Measurements from ENCODE around the gene COMT. TPM values are rescaled to one million over a fixed set of nuclear protein-coding genes. Genes with fewer than 3 reads are reported as not detected.

The COMT gene
- total and polyA plus RNA-seq, 2 of the 4 experiments (the other 2 are of a cell fraction), result 202 to 347 TPM

GRCh38 chr22:19948057-19948760 is 6.6 kb downstream of the COMT start:
- Histone ChIP-seq H3K4me3 (ENCODE audit: insufficient read depth, low read depth, low read length) (no peak overlapping the region), H3K14ac (replicated peaks; ENCODE audit: low read depth, low read length) (0 out of 2 replicates have a peak overlapping the region, but pooled peaks have one; percentile 62), H3K18ac (ENCODE audit: low read depth, low read length) (no peak overlapping the region), H2AFZ (replicated peaks; ENCODE audit: low read length, poor library complexity) (no peak overlapping the region), H2BK5ac (ENCODE audit: low read depth, low read length, poor library complexity, severe bottlenecking) (peak overlapping the region; percentile 72), H3K4ac (ENCODE audit: low read depth, low read length) (peak overlapping the region; percentile 71), H2BK120ac (ENCODE audit: low read depth, low read length) (peak overlapping the region; percentile 52; the same call in 1 of the 2 replicates), H4K8ac (ENCODE audit: low read depth in 2 of 2, low read length in 2 of 2) (peak overlapping the region in 1 of 2 experiments; percentile 71; a peak in 2 of 4 replicates), H2AK9ac (replicated peaks; ENCODE audit: low read depth, low read length, poor library complexity) (peak overlapping the region; percentile 55), H3K9me1 (ENCODE audit: insufficient read depth, low read length) (peaks cover 13% of the 10 kb centered on the region), H3K79me1 (ENCODE audit: low read depth in 1 of 2, low read length in 2 of 2) (peaks cover 29 to 64% of the 10 kb centered on the region in 2 experiments), H4K5ac (ENCODE audit: low read depth, low read length) (no peak overlapping the region), H3K9me3 (ENCODE audit: control insufficient read depth, insufficient read depth, low read length) (no peaks in the 10 kb centered on the region), H3K36me3 (ENCODE audit: control insufficient read depth, insufficient read depth, low read length) (peaks cover 18% of the 10 kb centered on the region), H4K91ac (ENCODE audit: insufficient read depth, low read depth, low read length) (no peak overlapping the region), H3K27me3 (ENCODE audit: control insufficient read depth, insufficient read depth, low read length) (no peaks in the 10 kb centered on the region), H2BK15ac (ENCODE audit: low read depth, low read length) (no peak overlapping the region), H3K9ac (ENCODE audit: low read depth, low read length) (no peak overlapping the region), H3K23ac (ENCODE audit: low read depth, low read length) (peak overlapping the region; percentile 29; the same call in 1 of the 2 replicates), H3K27ac (ENCODE audit: insufficient read depth, low read length) (peak overlapping the region; percentile 20; the same call in 1 of the 2 replicates), H4K20me1 (ENCODE audit: insufficient read depth, low read length) (peaks cover 12% of the 10 kb centered on the region; the same call in 1 of the 2 replicates), H2AK5ac (ENCODE audit: low read depth, low read length) (peak overlapping the region; percentile 70), H3K4me1 (ENCODE audit: control insufficient read depth, insufficient read depth, low read length) (peaks cover 25% of the 10 kb centered on the region), H3K4me2 (ENCODE audit: low read depth, low read length) (no peak overlapping the region), H3K56ac (ENCODE audit: extremely low read depth, insufficient read depth, low read length) (no peak overlapping the region), H2BK20ac (ENCODE audit: low read depth, low read length) (no peak overlapping the region)
- ChIA-PET POLR2A (ENCODE audit: unreplicated experiment) (no interaction called here), CTCF (interaction anchor here (1.4 kb wide), 1 partner anchor 218 kb away, joined by 7 read pairs; no protein-coding TSS in a partner anchor)
- WGBS, 2 experiments (ENCODE audit: extremely low coverage in 2 of 2, insufficient read length in 1 of 2), result 71% methylated on average over 2 of the region's 9 CpGs; no CpG with 5 or more reads in 1 of the 2 experiments
- intact Hi-C loops (cut with micrococcal nuclease) (no loop called here), dilution Hi-C loops (cut with HindIII; ENCODE audit: low sequenced_read_pairs, unreplicated experiment) (no loop called here), in situ Hi-C loops (cut with MboI; ENCODE audit: low sequenced_read_pairs) (no loop called here)
- BruUV-seq (replicated peaks), result no TSS peak
- no peak for TF ChIP-seq RFX5 (IDR thresholded peaks at IDR 0.05; ENCODE audit: low read depth, low read length)
- TF ChIP-seq RCOR1 (IDR thresholded peaks at IDR 0.05; ENCODE audit: insufficient replicate concordance, low read length), result no peak
- TF ChIP-seq USF2 (IDR thresholded peaks at IDR 0.05; ENCODE audit: low read depth, low read length), result no peak
- TF ChIP-seq CTCF (conservative IDR thresholded peaks at IDR 0.05; ENCODE audit: low read depth, low read length), result no peak
- no peak for TF ChIP-seq BHLHE40 (IDR thresholded peaks at IDR 0.05; ENCODE audit: low read depth, low read length)
- no peak for TF ChIP-seq SMC3 (IDR thresholded peaks at IDR 0.05; ENCODE audit: low read depth, low read length)
- no peak for TF ChIP-seq CHD1 (IDR thresholded peaks at IDR 0.05; ENCODE audit: low read depth, low read length)
- DNase-seq (no peak), ATAC-seq (ENCODE audit: low read depth) (no peak)
